H9 (cell line): ENCODE measurements around the gene C10orf95. TPM values are rescaled to one million over a fixed set of nuclear protein-coding genes. Genes with fewer than 3 reads are reported as not detected.
A peak's percentile ranks its signal among the peaks of the same experiment; 100 is the strongest.

Source experiments
- DNase-seq: peaks from one replicate; pipeline ENCODE4 v3.0.0-alpha.2; 2017
- H2AFZ ChIP-seq: one replicate; pipeline ENCODE4 v1.6.1; 2013; ENCODE audit warnings: mild to moderate bottlenecking, low read length, control low read depth, moderate library complexity
- H2AK5ac ChIP-seq: 2 replicates; pipeline ENCODE4 v1.6.1; 2013; ENCODE audit warnings: low read length, control low read depth, mixed read lengths; ENCODE audit not compliant: insufficient read length
- H2BK120ac ChIP-seq: one replicate; pipeline ENCODE4 v1.6.1; 2013; ENCODE audit warnings: low read depth, mild to moderate bottlenecking, low read length, control low read depth, inconsistent platforms; ENCODE audit not compliant: poor library complexity, severe bottlenecking
- H2BK12ac ChIP-seq: 2 replicates; pipeline ENCODE4 v1.6.1; 2013; ENCODE audit warnings: low read length, control low read depth, mixed read lengths, low read depth; ENCODE audit not compliant: insufficient read length
- H2BK15ac ChIP-seq: 2 replicates; pipeline ENCODE4 v1.6.1; 2013; ENCODE audit warnings: low read depth, low read length, control low read depth
- H2BK20ac ChIP-seq: one replicate; pipeline ENCODE4 v1.6.1; 2013; ENCODE audit warnings: low read depth, mild to moderate bottlenecking, low read length, control low read depth, inconsistent platforms; ENCODE audit not compliant: poor library complexity, severe bottlenecking
- H2BK5ac ChIP-seq: 2 replicates; pipeline ENCODE4 v1.6.1; 2013; ENCODE audit warnings: low read length, control low read depth, mixed read lengths; ENCODE audit not compliant: insufficient read length
- H3K14ac ChIP-seq: 2 replicates; pipeline ENCODE4 v1.6.1; 2013; ENCODE audit warnings: low read length, control low read depth; ENCODE audit not compliant: insufficient read depth
- H3K18ac ChIP-seq: 2 replicates; pipeline ENCODE4 v1.6.1; 2013; ENCODE audit warnings: low read depth, mild to moderate bottlenecking, mixed read lengths, low read length, control low read depth; ENCODE audit not compliant: insufficient read length
- H3K23ac ChIP-seq: 2 replicates; pipeline ENCODE4 v1.6.1; 2013; ENCODE audit warnings: low read length, control low read depth, mixed read lengths, low read depth; ENCODE audit not compliant: insufficient read length
- H3K23me2 ChIP-seq: 2 replicates; pipeline ENCODE4 v1.6.1; 2013; ENCODE audit warnings: low read depth, mild to moderate bottlenecking, mixed read lengths, low read length, control low read depth; ENCODE audit not compliant: insufficient read length, poor library complexity, severe bottlenecking
- H3K27ac ChIP-seq: 2 replicates; pipeline ENCODE4 v1.5.1; 2013; ENCODE audit warnings: low read length, control low read depth, mixed read lengths, low read depth; ENCODE audit not compliant: insufficient read length
- H3K27me3 ChIP-seq: 2 replicates; pipeline ENCODE4 v1.6.1; 2013; ENCODE audit warnings: low read length, control low read depth, inconsistent platforms; ENCODE audit not compliant: insufficient read depth
- H3K4ac ChIP-seq: 2 replicates; pipeline ENCODE4 v1.6.1; 2013; ENCODE audit warnings: low read depth, mild to moderate bottlenecking, control low read depth, inconsistent platforms, low read length, moderate library complexity
- H3K4me1 ChIP-seq: 2 replicates; pipeline ENCODE4 v1.6.1; 2013; ENCODE audit warnings: low read length, control low read depth, inconsistent platforms; ENCODE audit not compliant: insufficient read depth
- H3K4me2 ChIP-seq: 2 replicates; pipeline ENCODE4 v1.6.1; 2013; ENCODE audit warnings: low read length, control low read depth, mixed read lengths; ENCODE audit not compliant: insufficient read length, insufficient read depth
- H3K56ac ChIP-seq: 2 replicates; pipeline ENCODE4 v1.6.1; 2013; ENCODE audit warnings: low read depth, mild to moderate bottlenecking, mixed read lengths, low read length, control low read depth; ENCODE audit not compliant: insufficient read length
- H3K79me1 ChIP-seq: 2 replicates; pipeline ENCODE4 v1.6.1; 2013; ENCODE audit warnings: low read depth, mild to moderate bottlenecking, moderate library complexity, low read length, control low read depth, inconsistent platforms; ENCODE audit not compliant: insufficient read depth, poor library complexity, severe bottlenecking
- H3K79me2 ChIP-seq: 2 replicates; pipeline ENCODE4 v1.6.1; 2013; ENCODE audit warnings: low read length, control low read depth, inconsistent platforms; ENCODE audit not compliant: insufficient read depth
- H3K9ac ChIP-seq: 2 replicates; pipeline ENCODE4 v1.6.1; 2013; ENCODE audit warnings: low read length, control low read depth, mixed read lengths; ENCODE audit not compliant: insufficient read length; ENCODE audit errors: extremely low read depth
- H3K9me3 ChIP-seq: one replicate; pipeline ENCODE4 v1.6.1; 2013; ENCODE audit warnings: low read depth, low read length, inconsistent platforms; ENCODE audit not compliant: control insufficient read depth
- H3T11ph ChIP-seq: one replicate; pipeline ENCODE4 v1.6.1; 2013; ENCODE audit warnings: mild to moderate bottlenecking, low read length, control low read depth, inconsistent platforms
- H4K20me1 ChIP-seq: one replicate; pipeline ENCODE4 v1.6.1; 2013; ENCODE audit not compliant: control insufficient read depth, insufficient read length, insufficient read depth
- H4K5ac ChIP-seq: 2 replicates; pipeline ENCODE4 v1.6.1; 2013; ENCODE audit warnings: low read depth, mild to moderate bottlenecking, mixed read lengths, low read length, control low read depth; ENCODE audit not compliant: insufficient read length
- H4K8ac ChIP-seq: replicated peaks from 2 replicates; pipeline ENCODE4 v1.6.1; 2013; ENCODE audit warnings: low read length, control low read depth, mixed read lengths, low read depth; ENCODE audit not compliant: insufficient read length
- H4K91ac ChIP-seq: 2 replicates; pipeline ENCODE4 v1.6.1; 2013; ENCODE audit warnings: low read depth, mild to moderate bottlenecking, moderate library complexity, mixed read lengths, low read length, control low read depth; ENCODE audit not compliant: insufficient read length
- H3K27ac Mint-ChIP-seq, 3 experiments: 2 replicates in 2 of 3; 3 replicates in 1 of 3; pipeline ENCODE4 v1.8.0; 2020 to 2021; ENCODE audit warnings: mixed read lengths in 3 of 3, mild to moderate bottlenecking in 1 of 3, moderate library complexity in 1 of 3
- H3K27me3 Mint-ChIP-seq: 2 replicates; pipeline ENCODE4 v1.8.0; 2021; ENCODE audit warnings: low read depth, mild to moderate bottlenecking, moderate library complexity, mixed read lengths
- H3K36me3 Mint-ChIP-seq, 3 experiments: 2 replicates in 2 of 3; 3 replicates in 1 of 3; pipeline ENCODE4 v1.8.0; 2020 to 2021; ENCODE audit warnings: low read depth in 3 of 3, mixed read lengths in 3 of 3; ENCODE audit not compliant: insufficient read depth in 1 of 3
- H3K4me1 Mint-ChIP-seq, 2 experiments: 2 replicates each; pipeline ENCODE4 v1.8.0; 2020; ENCODE audit warnings: mixed read lengths in 2 of 2
- H3K4me3 Mint-ChIP-seq, 2 experiments: 2 replicates in 1 of 2; 3 replicates in 1 of 2; pipeline ENCODE4 v1.8.0; 2020 to 2021; ENCODE audit warnings: mild to moderate bottlenecking in 2 of 2, mixed read lengths in 2 of 2, moderate library complexity in 1 of 2
- H3K9me3 Mint-ChIP-seq, 2 experiments: 2 replicates in 1 of 2; 3 replicates in 1 of 2; pipeline ENCODE4 v1.8.0; 2020; ENCODE audit warnings: mild to moderate bottlenecking in 2 of 2, mixed read lengths in 2 of 2, moderate library complexity in 1 of 2
- CTCF ChIP-seq: fragments of 200-600 bp; sonication (generic); conservative IDR thresholded peaks from 3 replicates; pipeline ENCODE4 v1.8.0; 2021; ENCODE audit warnings: antibody characterized with exemption, mild to moderate bottlenecking
- WGBS: extraction: QIAGEN DNeasy Blood & Tissue Kit; methylation state at CpG from one replicate; pipeline ENCODE4 v1.1.7; 2013; ENCODE audit warnings: missing lambda C conversion rate, low lambda C conversion rate, mixed read lengths; ENCODE audit not compliant: insufficient read length; ENCODE audit errors: extremely low coverage; 5-methylcytosine and 5-hydroxymethylcytosine counted together
- long read RNA-seq: library from polyadenylated mRNA; unstranded; transcript quantifications from one replicate; pipeline ENCODE4 v2.0.0, GENCODE V29; 2020
- total RNA-seq: library from RNA; stranded (reverse); gene quantifications from 2 replicates; pipeline ENCODE4 v1.2.1, GENCODE V29; 2021

Gene C10orf95, protein sequence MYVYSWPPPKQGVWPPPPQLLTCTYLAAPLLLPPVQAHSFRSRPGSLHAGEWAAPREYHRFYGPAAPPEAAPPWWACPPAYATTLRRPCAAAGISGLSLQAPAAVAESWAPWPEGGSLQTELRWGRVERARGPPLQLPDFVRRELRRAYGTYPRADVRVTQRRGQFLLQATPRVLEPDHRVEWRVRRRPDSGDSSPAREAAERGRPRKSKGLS
- total RNA-seq, result not detected in 2 replicates
- long read RNA-seq, result 0 reads

- H3K27ac Mint-ChIP-seq, result peak within 1 kb of the TSS; percentile 44 to 67 (median 61); a peak in 3 of 7 replicates
- H3K4me1 ChIP-seq, result peaks cover 7% of the 10 kb centered on the region; the same call in 1 of the 2 replicates
Measured at GRCh38 chr10:102451105-102451969, at the start of gene C10orf95. C10orf95 (minus strand) TSS chr10:102451543; CDS start chr10:102451093, 450 bp downstream.

More at GRCh38 chr10:102451105-102451969, at the start of gene C10orf95:
- no CpG with 5 or more reads among the region's 28 CpGs for WGBS
- H3K14ac ChIP-seq, result peak within 1 kb of the TSS; percentile 9; the same call in 1 of the 2 replicates
- no peak within 1 kb of the TSS for H4K91ac ChIP-seq
- peaks cover 3% of the 10 kb centered on the region; the same call in 1 of the 2 replicates for H3K79me2 ChIP-seq
- no peak for TF ChIP-seq CTCF
- no peak within 1 kb of the TSS for H3K18ac ChIP-seq
- Mint-ChIP-seq H3K27me3 (no peaks in the 10 kb centered on the region; the same call in 1 of the 2 replicates), H3K9me3 (no peaks in the 10 kb centered on the region; a peak in 2 of 5 replicates), H3K36me3 (peaks cover 4 to 18% (median 7%) of the 10 kb centered on the region in 3 experiments), H3K4me1 (peaks cover 44 to 56% of the 10 kb centered on the region in 2 experiments), H3K4me3 (peak within 1 kb of the TSS; percentile 84 to 85)
- H4K20me1 ChIP-seq, result no peaks in the 10 kb centered on the region
- no peak within 1 kb of the TSS for H2AK5ac ChIP-seq
- H2BK15ac ChIP-seq, result no peak within 1 kb of the TSS
- no peaks in the 10 kb centered on the region for H3K9me3 ChIP-seq
- no peak for DNase-seq
- no peak within 1 kb of the TSS for H3K4ac ChIP-seq
- no peak within 1 kb of the TSS for H3T11ph ChIP-seq
- no peak within 1 kb of the TSS for H4K8ac ChIP-seq
- H4K5ac ChIP-seq, result no peak within 1 kb of the TSS
- H3K9ac ChIP-seq, result peak within 1 kb of the TSS; percentile 2
- peaks cover 11% of the 10 kb centered on the region for H3K23me2 ChIP-seq
- H3K79me1 ChIP-seq, result peaks cover 3% of the 10 kb centered on the region
- 0 out of 2 replicates have a peak, but pooled peaks cover 2% of the 10 kb centered on the region for H3K27me3 ChIP-seq
- H3K4me2 ChIP-seq, result peak within 1 kb of the TSS; percentile 92
- H3K23ac ChIP-seq, result no peak within 1 kb of the TSS
- H2BK20ac ChIP-seq, result no peak within 1 kb of the TSS
- H2BK12ac ChIP-seq, result no peak within 1 kb of the TSS
- no peak within 1 kb of the TSS for H2BK5ac ChIP-seq
- H2BK120ac ChIP-seq, result no peak within 1 kb of the TSS
- H2AFZ ChIP-seq, result no peak within 1 kb of the TSS
- H3K27ac ChIP-seq, result no peak within 1 kb of the TSS
- no peak within 1 kb of the TSS for H3K56ac ChIP-seq
